Liver (tissue), 9 donors: ENCODE measurements around the gene ZSCAN1. TPM values are rescaled to one million over a fixed set of nuclear protein-coding genes. Genes with fewer than 3 reads are reported as not detected.

Experiments
- DNase-seq: peaks from one replicate; pipeline ENCODE4 v3.0.0-alpha.2; 2017; ENCODE audit warnings: low spot score
- H3K27ac ChIP-seq, 2 donors: one replicate each; pipeline ENCODE4 v1.7.0; 2013; ENCODE audit warnings: inconsistent platforms in 2 of 2, low read length in 2 of 2, control low read depth in 1 of 2, low read depth in 1 of 2, mild to moderate bottlenecking in 1 of 2
- H3K27me3 ChIP-seq, 4 donors: one replicate each; pipeline versions ENCODE4 v1.6.1 to v1.7.0; 2013; ENCODE audit warnings: low read length in 3 of 4, inconsistent platforms in 1 of 4, mild to moderate bottlenecking in 1 of 4, moderate library complexity in 1 of 4; ENCODE audit not compliant: control insufficient read depth in 4 of 4, insufficient read depth in 4 of 4
- H3K36me3 ChIP-seq, 4 donors: one replicate each; pipeline versions ENCODE4 v1.6.1 to v1.7.0; 2013; ENCODE audit warnings: low read length in 3 of 4, mild to moderate bottlenecking in 3 of 4, low read depth in 1 of 4, moderate library complexity in 1 of 4; ENCODE audit not compliant: control insufficient read depth in 4 of 4, insufficient read depth in 3 of 4
- H3K4me1 ChIP-seq, 4 donors: one replicate each; pipeline versions ENCODE4 v1.6.1 to v1.7.0; 2013; ENCODE audit warnings: low read length in 3 of 4, mild to moderate bottlenecking in 3 of 4, moderate library complexity in 1 of 4; ENCODE audit not compliant: control insufficient read depth in 4 of 4, insufficient read depth in 4 of 4
- H3K4me3 ChIP-seq, 3 donors: one replicate each; pipeline versions ENCODE4 v1.6.1 to v1.7.0; 2013; ENCODE audit warnings: low read length in 3 of 3, control low read depth in 1 of 3, low read depth in 1 of 3, mild to moderate bottlenecking in 1 of 3
- H3K9ac ChIP-seq, 2 donors: one replicate each; pipeline ENCODE4 v1.7.0; 2013; ENCODE audit warnings: low read length in 2 of 2, mild to moderate bottlenecking in 2 of 2, moderate library complexity in 2 of 2, control low read depth in 1 of 2, low read depth in 1 of 2
- H3K9me3 ChIP-seq, 4 donors: one replicate each; pipeline versions ENCODE4 v1.6.1 to v1.7.0; 2013; ENCODE audit warnings: low read length in 3 of 4; ENCODE audit not compliant: control insufficient read depth in 4 of 4
- ATF3 ChIP-seq: IDR thresholded peaks from 2 replicates; pipeline ENCODE4 v1.6.1; 2016; ENCODE audit warnings: antibody characterized with exemption
- CTCF ChIP-seq: fragments of 150-350 bp; IDR thresholded peaks from 2 replicates; pipeline ENCODE4 v1.5.1; 2017; ENCODE audit warnings: improper control_type of control experiment, low read depth, low read length; ENCODE audit not compliant: missing input control
- EGR1 ChIP-seq, 2 donors: IDR thresholded peaks; 2 replicates each; pipeline ENCODE4 v1.6.1; 2016 to 2018; ENCODE audit warnings: antibody characterized with exemption in 2 of 2, low read depth in 2 of 2
- FOXA1 ChIP-seq: IDR thresholded peaks from 2 replicates; pipeline ENCODE4 v1.6.1; 2016; ENCODE audit warnings: antibody characterized with exemption
- FOXA2 ChIP-seq: IDR thresholded peaks from 2 replicates; pipeline ENCODE4 v1.6.1; 2016; ENCODE audit warnings: antibody characterized with exemption
- GABPA ChIP-seq, 2 donors: IDR thresholded peaks in 1 of 2; conservative IDR thresholded peaks in 1 of 2; 2 replicates each; pipeline ENCODE4 v1.6.1; 2016; ENCODE audit warnings: antibody characterized with exemption in 2 of 2, mild to moderate bottlenecking in 1 of 2, moderate library complexity in 1 of 2
- HNF4A ChIP-seq, 2 donors: conservative IDR thresholded peaks; 2 replicates each; pipeline ENCODE4 v1.6.1; 2016; ENCODE audit warnings: antibody characterized with exemption in 2 of 2, mild to moderate bottlenecking in 2 of 2
- HNF4G ChIP-seq: IDR thresholded peaks from 2 replicates; pipeline ENCODE4 v1.6.1; 2016; ENCODE audit warnings: antibody characterized with exemption
- JUND ChIP-seq, 2 donors: IDR thresholded peaks; 2 replicates each; pipeline ENCODE4 v1.6.1; 2016; ENCODE audit warnings: antibody characterized with exemption in 2 of 2
- MAX ChIP-seq: IDR thresholded peaks from 2 replicates; pipeline ENCODE4 v1.6.1; 2016; ENCODE audit warnings: antibody characterized with exemption
- NR2F2 ChIP-seq: IDR thresholded peaks from 2 replicates; pipeline ENCODE4 v1.6.1; 2016; ENCODE audit warnings: antibody characterized with exemption
- RAD21 ChIP-seq, 2 donors: IDR thresholded peaks; 2 replicates each; pipeline ENCODE4 v1.6.1; 2016; ENCODE audit warnings: antibody characterized with exemption in 2 of 2, mild to moderate bottlenecking in 2 of 2
- REST ChIP-seq: IDR thresholded peaks from 2 replicates; pipeline ENCODE4 v1.6.1; 2016; ENCODE audit warnings: antibody characterized with exemption, mild to moderate bottlenecking
- RXRA ChIP-seq, 2 donors: IDR thresholded peaks; 2 replicates each; pipeline ENCODE4 v1.6.1; 2017 to 2018; ENCODE audit warnings: antibody characterized with exemption in 2 of 2, mild to moderate bottlenecking in 1 of 2
- SP1 ChIP-seq: IDR thresholded peaks from 2 replicates; pipeline ENCODE4 v1.6.1; 2018; ENCODE audit warnings: antibody characterized with exemption, mild to moderate bottlenecking
- TAF1 ChIP-seq: conservative IDR thresholded peaks from 2 replicates; pipeline ENCODE4 v1.6.1; 2016; ENCODE audit warnings: antibody characterized with exemption, mild to moderate bottlenecking
- YY1 ChIP-seq: IDR thresholded peaks from 2 replicates; pipeline ENCODE4 v1.6.1; 2016; ENCODE audit warnings: antibody characterized with exemption, mild to moderate bottlenecking
- ZBTB33 ChIP-seq: IDR thresholded peaks from 2 replicates; pipeline ENCODE4 v1.6.1; 2016; ENCODE audit warnings: antibody characterized with exemption
- WGBS: extraction: QIAGEN DNeasy Blood & Tissue Kit; methylation state at CpG from one replicate; pipeline ENCODE4 v1.1.7; 2013; 5-methylcytosine and 5-hydroxymethylcytosine counted together
- polyA plus RNA-seq, 2 donors: library from polyadenylated mRNA; stranded (reverse) in 1 of 2; unstranded in 1 of 2; fragments of 200-250 nt in 1 of 2; fragments of >200 nt in 1 of 2; fragmentation: Nextera tagmentation in 1 of 2; extraction: Ambion mirVana in 1 of 2; gene quantifications; one replicate each; pipeline versions ENCODE4 v1.2.1 to v1.2.3, GENCODE V29; 2013 to 2015
- total RNA-seq, 2 donors: library from RNA; depleted of rRNA; stranded (reverse); fragments of >200 nt; gene quantifications; one replicate each; pipeline ENCODE4 v1.2.3, GENCODE V29; 2014
- donor health status: healthy.
- donor health status: healthy.
- donor health status: healthy.
- donor health status: healthy.
- donor health status: healthy.

ZSCAN1 gene
- total and polyA plus RNA-seq, 4 donors = 0.13 TPM; not detected in 3

GRCh38 chr19:58022283-58022660 is 11.6 kb upstream of the ZSCAN1 start:
- Histone ChIP-seq H3K9me3 (peaks cover 15 to 39% (median 24%) of the 10 kb centered on the region in 4 donors), H3K4me1 (no peaks in the 10 kb centered on the region), H3K4me3 (no peak overlapping the region), H3K27me3 (no peaks in the 10 kb centered on the region), H3K9ac (no peak overlapping the region), H3K27ac (no peak overlapping the region), H3K36me3 (no peaks in the 10 kb centered on the region)
- TF ChIP-seq TAF1 (no peak), REST (no peak), GABPA (IDR thresholded peaks at IDR 0.05 in 1 of 2, conservative IDR thresholded peaks at IDR 0.05 in 1 of 2) (no peak), ZBTB33 (no peak), RAD21 (IDR thresholded peaks at IDR 0.05) (no peak), YY1 (no peak), NR2F2 (no peak), RXRA (IDR thresholded peaks at IDR 0.05) (no peak), JUND (IDR thresholded peaks at IDR 0.05) (no peak), MAX (no peak), HNF4G (no peak), HNF4A (conservative IDR thresholded peaks at IDR 0.05) (no peak), FOXA1 (no peak), CTCF (no peak), FOXA2 (no peak), SP1 (no peak), ATF3 (no peak), EGR1 (IDR thresholded peaks at IDR 0.05; ENCODE audit: low read depth in 2 of 2) (no peak)
- no peak for DNase-seq
- 72% methylated on average over 4 of the region's 4 CpGs for WGBS
